Activated CD8-positive, alpha-beta memory T cell treated with anti-CD3 and anti-CD28 coated beads for 24 hours (primary cell): ENCODE data around the gene APEH.

Experiments
- DNase-seq: peaks from one replicate; pipeline ENCODE4 v3.0.0-alpha.2; 2020

Gene APEH

GRCh38 chr3:49652218-49652902 lies 21.8 kb upstream of the APEH start:
- no peak for DNase-seq

DNA sequence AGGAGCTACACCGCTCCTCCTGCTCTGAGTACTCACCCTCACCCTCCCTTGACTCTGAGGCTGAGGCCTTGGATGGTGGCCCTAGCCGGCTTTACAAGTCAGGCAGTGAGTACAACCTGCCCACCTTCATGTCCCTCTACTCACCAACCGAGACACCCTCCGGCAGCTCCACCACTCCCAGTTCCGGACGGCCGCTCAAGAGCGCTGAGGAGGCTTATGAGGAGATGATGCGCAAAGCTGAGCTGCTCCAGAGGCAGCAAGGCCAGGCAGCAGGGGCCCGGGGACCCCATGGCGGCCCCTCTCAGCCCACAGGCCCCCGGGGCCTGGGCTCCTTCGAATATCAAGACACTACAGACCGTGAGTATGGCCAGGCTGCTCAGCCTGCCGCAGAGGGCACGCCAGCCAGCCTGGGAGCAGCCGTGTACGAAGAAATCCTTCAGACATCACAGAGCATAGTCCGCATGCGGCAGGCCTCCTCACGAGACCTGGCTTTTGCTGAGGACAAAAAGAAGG lies 21.2 kb upstream of the APEH start:
- DNase-seq = no peak

DNA sequence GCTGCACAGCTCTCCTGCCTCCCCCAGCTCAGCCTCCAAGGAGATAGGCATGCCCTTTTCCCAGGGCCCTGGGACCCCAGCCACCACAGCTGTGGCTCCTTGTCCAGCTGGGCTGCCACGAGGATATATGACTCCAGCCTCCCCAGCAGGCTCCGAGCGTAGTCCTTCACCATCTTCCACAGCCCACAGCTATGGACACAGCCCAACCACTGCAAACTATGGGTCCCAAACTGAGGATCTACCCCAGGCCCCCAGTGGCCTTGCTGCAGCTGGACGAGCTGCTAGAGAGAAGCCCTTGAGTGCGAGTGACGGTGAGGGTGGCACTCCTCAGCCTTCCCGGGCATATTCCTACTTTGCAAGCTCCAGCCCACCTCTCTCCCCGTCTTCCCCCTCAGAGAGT lies 20.5 kb upstream of the APEH start:
- DNase-seq = no peak

DNA sequence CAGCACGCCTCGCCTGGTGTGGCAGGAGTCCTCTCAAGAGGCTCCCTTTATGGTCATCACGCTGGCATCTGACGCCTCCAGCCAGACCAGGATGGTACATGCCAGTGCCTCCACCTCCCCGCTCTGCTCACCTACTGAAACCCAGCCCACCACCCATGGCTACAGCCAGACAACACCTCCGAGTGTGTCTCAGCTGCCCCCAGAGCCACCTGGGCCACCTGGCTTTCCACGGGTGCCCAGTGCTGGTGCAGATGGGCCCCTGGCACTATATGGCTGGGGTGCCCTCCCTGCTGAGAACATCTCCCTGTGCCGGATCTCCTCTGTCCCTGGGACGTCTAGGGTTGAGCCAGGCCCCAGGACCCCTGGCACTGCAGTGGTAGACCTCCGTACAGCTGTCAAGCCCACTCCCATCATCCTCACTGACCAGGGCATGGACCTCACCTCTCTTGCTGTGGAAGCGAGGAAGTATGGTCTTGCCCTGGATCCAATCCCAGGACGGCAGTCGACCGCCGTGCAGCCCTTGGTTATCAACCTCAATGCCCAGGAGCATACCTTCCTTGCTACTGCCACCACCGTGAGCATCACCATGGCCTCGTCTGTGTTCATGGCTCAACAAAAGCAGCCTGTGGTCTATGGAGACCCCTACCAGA lies 19.9 kb upstream of the APEH start:
- DNase-seq = no peak

- DNase-seq = no peak
These were observed 19.1 kb upstream of the APEH start for GRCh38 chr3:49654955-49655556.

DNA sequence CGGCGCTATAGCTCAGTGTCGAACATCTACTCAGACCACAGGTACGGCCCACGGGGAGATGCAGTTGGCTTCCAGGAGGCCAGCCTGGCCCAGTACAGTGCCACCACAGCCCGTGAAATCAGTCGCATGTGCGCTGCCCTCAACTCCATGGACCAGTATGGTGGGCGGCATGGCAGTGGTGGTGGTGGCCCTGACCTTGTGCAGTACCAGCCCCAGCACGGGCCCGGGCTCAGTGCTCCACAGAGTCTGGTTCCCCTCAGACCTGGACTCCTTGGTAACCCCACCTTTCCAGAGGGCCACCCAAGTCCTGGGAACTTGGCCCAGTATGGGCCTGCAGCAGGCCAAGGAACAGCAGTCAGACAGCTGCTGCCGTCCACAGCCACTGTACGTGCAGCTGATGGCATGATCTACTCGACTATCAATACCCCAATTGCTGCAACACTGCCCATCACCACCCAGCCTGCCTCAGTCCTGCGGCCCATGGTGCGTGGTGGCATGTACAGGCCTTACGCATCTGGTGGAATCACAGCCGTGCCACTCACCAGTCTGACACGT lies 18.3 kb upstream of the APEH start:
- no peak for DNase-seq

DNA sequence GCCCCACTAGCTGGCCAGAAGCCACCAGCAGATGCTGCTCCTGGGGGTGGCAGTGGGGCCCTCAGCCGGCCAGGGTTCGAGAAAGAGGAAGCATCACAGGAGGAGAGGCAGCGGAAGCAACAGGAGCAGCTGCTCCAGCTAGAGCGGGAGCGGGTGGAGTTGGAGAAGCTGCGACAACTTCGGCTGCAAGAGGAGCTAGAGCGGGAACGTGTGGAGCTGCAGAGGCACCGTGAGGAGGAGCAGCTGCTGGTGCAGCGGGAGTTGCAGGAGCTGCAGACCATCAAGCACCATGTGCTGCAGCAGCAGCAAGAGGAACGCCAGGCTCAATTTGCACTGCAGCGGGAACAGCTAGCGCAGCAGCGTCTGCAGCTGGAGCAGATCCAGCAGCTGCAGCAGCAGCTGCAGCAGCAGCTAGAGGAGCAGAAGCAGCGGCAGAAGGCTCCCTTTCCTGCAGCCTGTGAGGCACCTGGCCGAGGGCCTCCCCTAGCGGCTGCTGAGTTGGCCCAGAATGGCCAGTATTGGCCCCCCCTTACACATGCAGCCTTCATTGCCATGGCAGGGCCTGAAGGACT lies 17.5 kb upstream of the APEH start:
- DNase-seq = no peak

GRCh38 chr3:49657208-49657915 lies 16.8 kb upstream of the APEH start:
- DNase-seq = no peak

- DNase-seq = no peak
These were observed 15.4 kb upstream of the APEH start for GRCh38 chr3:49658711-49659110.

DNA sequence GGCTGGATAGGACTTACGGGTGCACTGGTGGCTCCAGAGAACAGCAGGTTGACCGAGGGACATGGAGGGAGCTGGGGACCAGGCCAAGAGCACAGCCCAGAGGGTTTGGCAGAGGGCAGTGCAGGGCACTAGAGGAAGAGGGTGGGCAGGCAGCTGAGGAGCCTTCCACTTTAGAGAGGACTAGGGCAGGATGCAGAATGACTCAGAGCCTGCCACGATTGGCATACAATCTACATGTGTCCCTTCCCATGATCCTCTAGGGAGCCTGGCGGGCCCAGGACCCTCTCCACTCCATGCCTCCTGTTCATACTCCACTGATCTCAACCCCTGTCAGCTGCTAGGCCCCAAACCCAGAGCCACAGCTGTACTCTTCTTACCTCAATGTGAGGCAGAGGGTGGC lies 14.4 kb upstream of the APEH start:
- no peak for DNase-seq

- no peak for DNase-seq
These were observed 12.9 kb upstream of the APEH start for GRCh38 chr3:49661281-49661680.

GRCh38 chr3:49662021-49662420 lies 12.1 kb upstream of the APEH start:
- no peak for DNase-seq

DNA sequence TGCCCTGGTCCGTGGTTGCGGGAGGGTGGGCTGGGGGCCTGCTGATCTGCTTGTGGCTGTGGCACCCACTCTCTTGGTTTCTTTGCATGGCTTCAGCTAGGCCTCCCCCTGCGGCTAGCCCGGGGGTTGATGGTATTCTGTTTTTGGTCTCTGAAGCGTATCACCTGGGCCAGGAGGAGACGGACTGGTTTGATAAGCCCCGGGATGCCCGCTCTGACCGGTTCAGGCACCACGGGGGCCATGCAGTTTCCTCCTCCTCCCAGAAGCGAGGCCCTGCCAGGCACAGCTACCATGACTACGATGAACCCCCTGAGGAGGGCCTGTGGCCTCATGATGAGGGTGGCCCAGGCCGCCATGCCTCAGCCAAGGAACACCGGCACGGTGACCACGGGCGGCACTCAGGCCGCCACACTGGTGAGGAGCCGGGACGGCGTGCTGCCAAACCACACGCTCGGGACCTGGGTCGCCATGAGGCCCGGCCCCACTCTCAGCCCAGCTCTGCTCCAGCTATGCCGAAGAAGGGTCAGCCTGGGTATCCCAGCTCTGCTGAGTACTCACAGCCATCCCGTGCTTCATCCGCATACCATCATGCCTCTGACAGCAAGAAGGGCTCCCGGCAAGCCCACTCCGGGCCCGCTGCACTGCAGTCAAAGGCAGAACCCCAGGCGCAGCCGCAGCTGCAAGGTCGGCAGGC lies 11.3 kb upstream of the APEH start:
- no peak for DNase-seq

DNA sequence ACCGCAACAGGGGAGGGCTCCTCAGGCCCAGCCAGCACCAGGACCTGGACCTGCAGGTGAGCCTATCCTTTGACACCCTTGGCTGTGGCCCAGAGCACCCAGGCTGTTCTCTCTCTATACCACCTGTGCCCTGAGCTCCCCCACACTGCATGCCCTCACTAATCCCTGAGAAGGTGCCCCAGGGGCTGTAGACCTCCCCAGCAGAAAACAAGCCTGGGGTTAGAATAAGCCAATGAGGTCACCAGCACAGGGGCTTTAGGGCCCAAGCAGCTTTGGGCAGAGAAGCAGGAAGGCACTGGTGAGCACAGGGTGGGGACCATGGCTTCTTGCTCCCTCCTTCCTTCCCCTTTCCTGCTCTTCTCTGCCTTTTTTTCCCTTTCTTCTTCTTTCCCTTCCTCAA lies 10.3 kb upstream of the APEH start:
- DNase-seq = no peak

GRCh38 chr3:49664300-49664699 lies 9.9 kb upstream of the APEH start:
- no peak for DNase-seq

- DNase-seq = no peak
These were observed 8.2 kb upstream of the APEH start for GRCh38 chr3:49665822-49666519.

DNA sequence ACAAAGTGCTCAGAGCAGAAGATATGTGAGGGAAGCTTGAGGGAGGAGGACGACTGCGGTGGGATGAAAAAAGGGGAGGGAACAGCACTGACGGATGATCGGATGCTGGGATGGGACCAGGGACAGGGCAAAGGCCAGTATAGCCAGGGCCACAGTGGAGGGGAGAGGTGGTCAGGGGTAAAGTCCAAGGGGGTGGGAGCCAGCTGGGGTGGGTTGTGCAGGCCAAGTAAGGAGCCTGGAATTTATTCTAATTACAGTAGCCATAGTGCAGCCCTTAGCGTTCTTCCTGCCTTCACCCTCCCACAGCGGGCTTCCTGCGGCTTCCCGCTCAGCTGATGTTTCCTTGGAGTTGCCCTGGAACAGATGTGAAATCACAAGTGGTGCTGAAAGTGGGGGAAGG lies 7.6 kb upstream of the APEH start:
- no peak for DNase-seq

GRCh38 chr3:49667701-49668413 lies 6.3 kb upstream of the APEH start:
- no peak for DNase-seq

DNA sequence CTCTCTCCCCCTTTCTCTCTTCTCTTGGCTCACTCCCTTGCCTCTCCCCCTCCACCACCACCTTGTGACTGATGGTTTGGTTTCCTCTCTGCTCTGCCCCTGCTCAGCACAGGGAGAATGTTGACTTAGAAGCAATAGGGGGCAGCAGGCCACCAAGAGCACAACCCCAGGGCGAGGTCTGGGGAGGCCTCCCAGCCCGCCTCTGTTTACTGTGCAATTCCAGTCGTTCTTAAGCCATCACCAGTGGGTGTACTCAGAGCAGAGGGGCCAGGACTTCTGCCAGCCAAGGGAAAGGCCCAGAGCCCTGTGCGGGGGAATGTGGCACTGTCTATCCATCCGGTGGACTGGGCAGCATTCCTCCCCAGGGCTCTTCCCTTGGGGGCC lies 5.7 kb upstream of the APEH start:
- DNase-seq = no peak

- no peak for DNase-seq
These were observed 5.3 kb upstream of the APEH start for GRCh38 chr3:49668861-49669260.

DNA sequence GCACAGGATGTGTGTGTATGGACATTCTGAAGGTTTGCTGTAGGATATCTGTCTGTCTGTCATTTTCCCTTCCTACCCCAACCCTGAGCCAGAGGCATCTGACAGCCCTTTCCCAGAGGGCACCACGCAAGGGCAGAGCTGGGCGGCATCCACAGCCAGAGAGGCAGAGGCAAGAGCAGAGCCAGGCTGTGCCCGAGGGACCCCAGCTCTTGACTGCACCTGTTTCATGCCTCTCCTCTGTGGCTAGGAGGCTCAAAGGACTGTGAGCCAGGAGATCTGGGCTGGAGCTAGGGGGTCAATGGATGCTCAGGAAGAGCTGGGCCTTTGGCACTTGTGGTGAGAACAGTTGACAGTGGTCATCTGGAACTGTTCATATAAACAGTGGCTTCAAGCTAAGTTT lies 4.8 kb upstream of the APEH start:
- no peak for DNase-seq
